BE2C (cell line): ENCODE measurements around the gene HAUS3.

ENCODE experiments used
- DNase-seq: peaks from one replicate; pipeline ENCODE4 v3.0.0-alpha.2; 2020
- H3K27me3 ChIP-seq: fragments of 250-450 bp; sonication (Bioruptor Pico); 2 replicates; pipeline ENCODE4 v1.5.1; 2020; ENCODE audit warnings: mild to moderate bottlenecking
- H3K36me3 ChIP-seq: fragments of 250-450 bp; sonication (Bioruptor Pico); 2 replicates; pipeline ENCODE4 v1.5.1; 2020; ENCODE audit warnings: mild to moderate bottlenecking
- H3K4me1 ChIP-seq: fragments of 250-450 bp; sonication (Bioruptor Pico); 2 replicates; pipeline ENCODE4 v1.5.1; 2020
- H3K4me3 ChIP-seq: 2 replicates; pipeline ENCODE4 v1.5.1; 2011; ENCODE audit warnings: low read depth, low read length
- H3K9me3 ChIP-seq: fragments of 250-450 bp; sonication (Bioruptor Pico); 2 replicates; pipeline ENCODE4 v1.5.1; 2020
- TF ChIP-seq, protein P1 (sequence below): IDR thresholded peaks from 2 replicates; pipeline ENCODE4 v1.5.1; 2012; ENCODE audit warnings: mild to moderate bottlenecking, low read depth, low read length

HAUS3 gene

DNA sequence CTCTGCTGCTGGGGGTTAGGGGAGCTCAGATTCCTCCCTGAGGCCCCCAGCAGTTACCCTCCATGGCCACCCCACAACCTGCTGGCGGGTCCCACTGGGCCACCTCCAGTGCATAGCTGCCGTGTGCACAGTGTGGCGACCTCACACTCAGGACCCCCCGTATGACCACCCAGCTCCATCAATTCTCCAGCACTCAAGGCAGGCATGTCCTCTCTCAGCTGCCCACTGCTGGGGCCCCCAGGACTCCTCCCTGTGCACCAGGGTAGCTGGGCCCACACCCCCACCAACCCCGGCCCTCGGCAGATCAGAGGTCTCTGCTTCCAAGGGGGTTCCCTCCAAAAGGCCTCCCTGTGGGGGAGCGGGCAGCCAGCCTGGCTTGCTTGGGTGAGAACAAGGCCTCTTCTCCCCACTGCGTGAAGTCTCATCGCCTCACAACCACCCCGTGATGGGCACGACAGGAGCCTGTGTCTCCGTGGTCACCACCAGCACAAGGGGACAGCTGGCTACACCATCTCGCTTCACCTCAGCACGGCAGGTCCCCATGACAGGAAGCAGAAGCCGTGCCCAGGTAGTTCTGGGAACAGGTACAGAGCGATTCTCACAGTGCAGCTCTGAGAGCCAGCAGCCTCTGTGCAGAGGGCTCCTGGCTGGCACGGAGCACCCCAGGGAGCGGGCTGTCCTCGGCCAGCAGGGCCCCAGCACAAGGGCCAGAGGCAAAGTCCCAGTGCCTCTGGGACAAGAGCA lies 4.6 kb upstream of the HAUS3 start:
- Histone ChIP-seq H3K4me3 (no peak overlapping the region), H3K4me1 (no peaks in the 10 kb centered on the region), H3K9me3 (no peaks in the 10 kb centered on the region), H3K36me3 (peaks cover 20% of the 10 kb centered on the region), H3K27me3 (no peaks in the 10 kb centered on the region)
- TF ChIP-seq, protein P1, sequence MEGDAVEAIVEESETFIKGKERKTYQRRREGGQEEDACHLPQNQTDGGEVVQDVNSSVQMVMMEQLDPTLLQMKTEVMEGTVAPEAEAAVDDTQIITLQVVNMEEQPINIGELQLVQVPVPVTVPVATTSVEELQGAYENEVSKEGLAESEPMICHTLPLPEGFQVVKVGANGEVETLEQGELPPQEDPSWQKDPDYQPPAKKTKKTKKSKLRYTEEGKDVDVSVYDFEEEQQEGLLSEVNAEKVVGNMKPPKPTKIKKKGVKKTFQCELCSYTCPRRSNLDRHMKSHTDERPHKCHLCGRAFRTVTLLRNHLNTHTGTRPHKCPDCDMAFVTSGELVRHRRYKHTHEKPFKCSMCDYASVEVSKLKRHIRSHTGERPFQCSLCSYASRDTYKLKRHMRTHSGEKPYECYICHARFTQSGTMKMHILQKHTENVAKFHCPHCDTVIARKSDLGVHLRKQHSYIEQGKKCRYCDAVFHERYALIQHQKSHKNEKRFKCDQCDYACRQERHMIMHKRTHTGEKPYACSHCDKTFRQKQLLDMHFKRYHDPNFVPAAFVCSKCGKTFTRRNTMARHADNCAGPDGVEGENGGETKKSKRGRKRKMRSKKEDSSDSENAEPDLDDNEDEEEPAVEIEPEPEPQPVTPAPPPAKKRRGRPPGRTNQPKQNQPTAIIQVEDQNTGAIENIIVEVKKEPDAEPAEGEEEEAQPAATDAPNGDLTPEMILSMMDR: no peak
- DNase-seq: peak; percentile 4

DNA sequence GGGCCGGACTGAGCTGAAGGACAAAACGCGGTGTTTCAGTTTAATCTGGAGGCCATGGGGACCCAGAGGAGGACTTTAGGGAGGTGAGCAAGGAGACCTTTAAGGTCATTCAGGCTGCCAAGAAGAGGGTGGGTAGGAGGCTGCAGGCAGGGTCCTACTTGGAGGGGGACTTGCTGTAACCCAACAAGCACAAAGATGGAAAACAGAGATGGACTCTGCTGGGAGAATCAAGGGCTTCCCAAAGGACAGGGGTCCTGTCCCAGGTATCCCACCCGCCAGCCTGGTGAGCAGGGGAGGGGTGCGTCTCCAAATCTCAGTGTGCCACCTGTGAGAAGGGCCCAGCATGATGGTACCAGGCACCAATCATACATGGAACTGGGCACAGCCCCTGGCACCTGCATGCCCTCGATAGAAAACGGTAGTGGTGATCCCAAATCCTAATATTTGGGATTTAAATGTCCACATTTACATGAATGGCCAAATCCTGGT lies 3.9 kb upstream of the HAUS3 start:
- H3K27me3 ChIP-seq: no peaks in the 10 kb centered on the region
- H3K36me3 ChIP-seq: peaks cover 13% of the 10 kb centered on the region
- no peaks in the 10 kb centered on the region for H3K9me3 ChIP-seq
- TF ChIP-seq, protein P1: no peak
- no peak for DNase-seq
- no peaks in the 10 kb centered on the region for H3K4me1 ChIP-seq
- no peak overlapping the region for H3K4me3 ChIP-seq

DNA sequence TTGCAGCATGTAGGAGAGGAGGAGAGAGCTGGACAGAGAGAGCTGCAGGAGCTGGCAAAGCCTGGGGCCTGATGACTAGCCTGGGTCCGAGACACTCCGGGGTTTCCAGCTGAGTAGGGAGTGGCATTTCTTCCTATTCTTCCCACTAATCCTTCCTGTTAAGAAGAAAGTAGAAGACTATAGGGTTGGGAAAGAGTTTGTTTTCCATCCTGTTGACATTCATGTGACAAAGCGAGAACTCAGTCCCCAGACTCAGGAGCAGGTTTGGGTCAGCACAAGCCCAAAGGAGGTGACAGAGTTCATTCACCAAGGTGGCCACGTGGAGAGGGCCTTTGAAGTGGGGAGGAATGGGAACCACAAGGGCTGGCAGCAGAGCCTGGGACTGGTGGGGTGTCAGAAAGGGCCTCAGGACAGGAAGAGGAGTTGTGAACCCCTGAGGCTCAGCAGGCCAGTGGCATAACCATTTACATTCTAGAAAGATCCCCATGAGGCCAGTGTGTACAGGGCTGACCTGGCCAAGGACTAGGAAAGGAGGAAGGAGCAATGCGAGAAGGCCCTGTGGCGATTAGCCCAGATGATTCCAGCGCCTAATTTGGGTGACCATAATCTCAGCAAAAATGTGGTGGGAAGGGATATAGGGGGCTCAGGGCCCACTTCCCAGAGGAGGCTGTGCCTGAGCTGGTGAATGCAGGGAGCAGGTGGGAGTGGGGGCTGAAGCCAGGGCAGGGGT lies 3.3 kb upstream of the HAUS3 start:
- no peak overlapping the region for H3K4me3 ChIP-seq
- H3K4me1 ChIP-seq: no peaks in the 10 kb centered on the region
- no peaks in the 10 kb centered on the region for H3K27me3 ChIP-seq
- TF ChIP-seq, protein P1: no peak
- DNase-seq: no peak
- H3K9me3 ChIP-seq: no peaks in the 10 kb centered on the region
- peaks cover 9% of the 10 kb centered on the region for H3K36me3 ChIP-seq

DNA sequence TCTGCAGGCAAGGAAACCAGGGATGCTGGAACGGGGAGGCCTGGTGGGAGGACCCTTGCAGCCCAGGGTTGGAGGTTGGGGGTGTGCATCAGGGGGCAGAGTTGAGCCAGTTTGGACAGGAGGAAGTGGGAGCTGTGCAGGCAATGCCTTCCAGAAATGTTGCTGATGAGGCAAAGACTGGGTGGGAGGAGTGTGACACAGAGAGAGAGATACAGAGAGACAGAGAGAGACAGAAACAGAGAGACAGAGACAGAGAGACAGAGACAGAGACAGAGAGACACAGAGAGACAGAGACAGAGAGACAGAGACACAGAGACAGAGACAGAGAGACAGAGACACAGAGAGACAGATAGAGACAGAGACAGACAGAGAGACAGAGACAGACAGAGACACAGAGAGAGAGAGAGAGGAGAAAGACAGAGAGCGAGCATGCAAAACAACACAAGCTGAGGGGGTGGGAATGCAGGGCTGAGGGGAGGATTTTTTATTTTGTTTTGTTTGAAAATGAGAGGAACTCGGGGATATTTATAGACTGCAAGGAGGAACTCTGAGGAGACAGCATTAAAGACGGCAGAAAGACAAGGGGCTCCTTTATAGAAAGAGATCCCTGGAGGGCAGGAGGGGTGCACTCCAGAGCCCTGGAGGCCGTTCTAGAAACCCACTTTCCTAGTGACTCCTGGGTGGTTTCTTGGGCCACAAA lies 1.9 kb upstream of the HAUS3 start:
- Histone ChIP-seq H3K9me3 (no peaks in the 10 kb centered on the region), H3K4me1 (peaks cover under 1% of the 10 kb centered on the region; the same call in 1 of the 2 replicates), H3K27me3 (no peaks in the 10 kb centered on the region), H3K36me3 (peaks cover 9% of the 10 kb centered on the region), H3K4me3 (no peak overlapping the region)
- DNase-seq: peak; percentile 67
- TF ChIP-seq, protein P1: peak; percentile 62

DNA sequence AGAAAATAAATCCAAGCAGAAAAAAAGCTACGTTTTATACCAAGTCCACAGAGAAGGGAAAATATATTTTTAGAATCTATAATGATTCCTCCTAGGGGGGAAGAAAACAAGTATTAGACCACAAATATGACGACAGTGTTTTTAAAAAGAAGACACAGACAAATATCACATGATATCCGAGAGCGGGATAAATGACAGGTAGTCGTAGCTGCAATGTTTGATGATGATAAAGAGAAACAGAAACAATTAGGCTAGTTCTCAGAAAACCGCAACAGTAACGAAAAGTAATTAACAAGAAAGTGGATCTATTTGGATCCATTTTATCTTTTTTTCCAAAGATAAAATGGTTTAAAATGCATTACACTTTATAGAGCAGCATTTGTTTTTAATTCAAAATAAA lies 918 bp downstream of the HAUS3 start:
- TF ChIP-seq, protein P1: no peak
- H3K36me3 ChIP-seq: peaks cover 21% of the 10 kb centered on the region
- no peaks in the 10 kb centered on the region for H3K27me3 ChIP-seq
- H3K9me3 ChIP-seq: no peaks in the 10 kb centered on the region
- DNase-seq: no peak
- peaks cover 3% of the 10 kb centered on the region; the same call in 1 of the 2 replicates for H3K4me1 ChIP-seq
- H3K4me3 ChIP-seq: peak overlapping the region; percentile 92
